Measurements from ENCODE around the gene LIPT2.

LIPT2 gene

DNA sequence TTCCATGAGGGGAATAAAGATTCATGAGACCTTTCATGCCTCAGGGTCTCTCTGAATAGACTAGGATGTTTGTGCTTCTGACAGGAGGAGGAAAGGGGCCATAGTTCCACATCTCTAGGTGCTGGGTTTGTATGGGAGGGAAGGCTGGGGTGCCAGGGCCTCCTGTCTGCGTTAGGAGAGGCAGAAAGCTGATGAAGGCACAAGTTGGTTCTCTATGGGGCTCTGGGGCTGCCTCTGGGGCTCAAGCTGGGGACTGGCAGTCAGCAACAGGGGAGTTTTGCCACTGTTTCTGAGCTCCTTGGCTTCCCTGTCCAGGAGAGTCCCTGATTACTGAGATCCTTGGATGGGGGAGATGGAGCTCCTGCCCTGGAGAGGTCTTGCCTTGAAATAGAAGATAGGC is 30.3 kb downstream of the LIPT2 start:
- DNase-seq (ENCODE audit: low read depth): no peak
- Histone ChIP-seq H3K4me3 (ENCODE audit: low read length) (no peak overlapping the region), H3K4me1 (ENCODE audit: control insufficient read depth, insufficient read depth, low read length) (peaks cover 24% of the 10 kb centered on the region), H3K36me3 (ENCODE audit: control insufficient read depth, insufficient read depth, low read length, severe bottlenecking) (no peaks in the 10 kb centered on the region), H3K9ac (ENCODE audit: low read length) (no peak overlapping the region), H3K27me3 (replicated peaks; ENCODE audit: control insufficient read depth, insufficient read depth, low read length) (peaks cover 41% of the 10 kb centered on the region), H3K9me3 (ENCODE audit: control insufficient read depth, low read length) (no peaks in the 10 kb centered on the region)

DNA sequence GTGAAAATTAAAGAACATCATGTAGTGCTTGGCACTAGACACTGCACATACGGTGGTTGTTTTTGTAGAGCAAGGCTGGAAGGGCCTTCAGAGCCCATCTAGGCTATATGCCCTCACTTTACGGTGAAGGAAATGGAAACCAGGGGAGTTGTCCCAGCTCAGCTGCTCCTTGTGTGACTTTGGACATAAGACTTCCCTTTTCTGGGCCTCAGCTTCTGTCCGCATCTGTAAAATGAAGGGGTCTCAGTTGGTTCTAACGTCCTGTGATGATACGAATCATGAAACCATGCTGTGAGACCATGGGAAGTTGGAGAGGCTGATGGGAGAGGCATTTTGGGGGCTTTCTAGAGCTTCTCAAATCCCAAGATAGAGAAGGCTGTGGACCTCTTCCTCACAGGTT is 30.9 kb downstream of the LIPT2 start:
- Histone ChIP-seq H3K36me3 (ENCODE audit: control insufficient read depth, insufficient read depth, low read length, severe bottlenecking) (no peaks in the 10 kb centered on the region), H3K4me1 (ENCODE audit: control insufficient read depth, insufficient read depth, low read length) (peaks cover 24% of the 10 kb centered on the region), H3K9ac (ENCODE audit: low read length) (no peak overlapping the region), H3K27me3 (replicated peaks; ENCODE audit: control insufficient read depth, insufficient read depth, low read length) (peaks cover 41% of the 10 kb centered on the region), H3K9me3 (ENCODE audit: control insufficient read depth, low read length) (no peaks in the 10 kb centered on the region), H3K4me3 (ENCODE audit: low read length) (no peak overlapping the region)
- no peak for DNase-seq (ENCODE audit: low read depth)

- H3K36me3 ChIP-seq (ENCODE audit: control insufficient read depth, insufficient read depth, low read length, severe bottlenecking): no peaks in the 10 kb centered on the region
- H3K4me1 ChIP-seq (ENCODE audit: control insufficient read depth, insufficient read depth, low read length): peaks cover 24% of the 10 kb centered on the region
- H3K9ac ChIP-seq (ENCODE audit: low read length): peak overlapping the region; percentile 68
- H3K4me3 ChIP-seq (ENCODE audit: low read length): peak overlapping the region; percentile 63
- peaks cover 41% of the 10 kb centered on the region for H3K27me3 ChIP-seq (replicated peaks; ENCODE audit: control insufficient read depth, insufficient read depth, low read length)
- H3K9me3 ChIP-seq (ENCODE audit: control insufficient read depth, low read length): no peaks in the 10 kb centered on the region
- peak; percentile 85 for DNase-seq (ENCODE audit: low read depth)
Observed at GRCh38 chr11:74462009-74462408, 31.5 kb downstream of the LIPT2 start.

DNA sequence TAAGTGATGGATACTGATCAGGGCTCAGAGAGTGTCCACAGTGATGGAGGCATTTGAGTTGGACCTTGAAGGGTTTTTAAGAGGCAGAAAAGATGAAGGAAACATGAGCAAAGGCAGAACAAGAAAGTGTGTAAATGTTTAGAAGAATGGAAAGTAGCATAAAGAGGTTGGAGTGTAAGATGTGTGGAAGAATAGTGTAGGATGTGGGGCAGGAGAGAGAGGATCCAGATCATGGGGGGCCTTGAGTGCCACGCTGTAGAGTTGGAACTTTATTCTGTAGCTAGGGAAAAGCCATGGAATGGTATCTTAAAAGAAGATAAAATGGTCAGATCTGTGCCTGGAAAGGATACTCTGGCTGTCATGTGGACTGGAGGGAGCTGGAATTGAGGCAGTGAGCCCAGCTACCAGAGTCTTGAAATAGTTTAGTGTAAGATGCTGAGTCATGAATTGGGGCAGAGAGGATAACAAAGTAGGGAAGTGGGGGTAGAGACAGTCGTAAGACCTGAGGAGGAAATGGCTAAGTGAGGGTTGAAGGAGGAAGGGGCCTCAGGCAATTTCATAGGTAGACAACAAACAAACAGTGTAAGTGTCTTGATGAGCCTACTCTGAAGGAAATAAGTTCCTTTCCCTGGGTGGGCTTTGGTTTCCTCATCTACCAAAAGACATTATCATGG is 32.9 kb downstream of the LIPT2 start:
- H3K36me3 ChIP-seq (ENCODE audit: control insufficient read depth, insufficient read depth, low read length, severe bottlenecking): no peaks in the 10 kb centered on the region
- peak overlapping the region; percentile 40 for H3K9ac ChIP-seq (ENCODE audit: low read length)
- peaks cover 24% of the 10 kb centered on the region for H3K4me1 ChIP-seq (ENCODE audit: control insufficient read depth, insufficient read depth, low read length)
- no peaks in the 10 kb centered on the region for H3K9me3 ChIP-seq (ENCODE audit: control insufficient read depth, low read length)
- peak; percentile 64 for DNase-seq (ENCODE audit: low read depth)
- peaks cover 27% of the 10 kb centered on the region for H3K27me3 ChIP-seq (replicated peaks; ENCODE audit: control insufficient read depth, insufficient read depth, low read length)
- peak overlapping the region; percentile 63 for H3K4me3 ChIP-seq (ENCODE audit: low read length)

DNA sequence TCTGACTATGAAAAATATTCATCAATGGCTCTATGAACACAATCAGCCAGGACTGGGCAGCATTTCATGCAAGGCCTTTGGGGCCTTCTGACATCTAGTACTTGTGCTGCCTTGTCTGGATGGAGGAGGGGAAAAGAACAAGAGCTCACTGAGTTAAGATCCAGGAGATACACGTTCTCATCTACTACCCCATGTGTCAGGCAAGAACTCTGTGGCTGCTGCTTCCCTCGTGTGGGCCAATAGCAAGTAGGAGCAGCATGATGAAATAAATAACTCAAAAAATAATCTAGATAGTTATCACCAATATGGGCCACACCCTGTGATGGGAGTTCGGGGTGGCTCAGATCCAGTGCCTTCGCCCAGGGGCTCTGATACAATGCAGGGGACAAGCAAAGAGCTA is 33.5 kb downstream of the LIPT2 start:
- no peak for DNase-seq (ENCODE audit: low read depth)
- H3K4me3 ChIP-seq (ENCODE audit: low read length): peak overlapping the region; percentile 63
- peaks cover 24% of the 10 kb centered on the region for H3K4me1 ChIP-seq (ENCODE audit: control insufficient read depth, insufficient read depth, low read length)
- no peaks in the 10 kb centered on the region for H3K9me3 ChIP-seq (ENCODE audit: control insufficient read depth, low read length)
- H3K36me3 ChIP-seq (ENCODE audit: control insufficient read depth, insufficient read depth, low read length, severe bottlenecking): no peaks in the 10 kb centered on the region
- peaks cover 22% of the 10 kb centered on the region for H3K27me3 ChIP-seq (replicated peaks; ENCODE audit: control insufficient read depth, insufficient read depth, low read length)
- peak overlapping the region; percentile 40 for H3K9ac ChIP-seq (ENCODE audit: low read length)

DNA sequence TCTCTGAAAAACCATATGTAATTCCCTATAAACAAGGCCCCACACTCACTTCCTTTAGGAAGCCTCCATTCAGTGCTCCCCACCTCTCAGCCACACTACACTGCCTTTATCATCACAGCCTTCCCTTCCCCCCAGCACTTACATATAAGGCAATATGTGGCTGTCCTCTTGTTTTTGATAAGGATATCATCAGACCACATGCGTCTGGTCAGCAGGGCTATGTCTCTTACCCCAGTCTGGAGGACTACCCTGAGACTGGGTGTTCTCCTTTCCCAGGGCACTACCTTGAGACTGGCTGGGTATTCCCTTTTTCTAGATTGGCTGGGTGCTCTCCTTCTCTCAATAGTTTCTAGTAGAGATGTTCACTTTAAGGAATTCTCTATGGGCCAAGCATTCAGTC is 33.9 kb downstream of the LIPT2 start:
- Histone ChIP-seq H3K4me3 (ENCODE audit: low read length) (no peak overlapping the region), H3K9ac (ENCODE audit: low read length) (no peak overlapping the region), H3K9me3 (ENCODE audit: control insufficient read depth, low read length) (no peaks in the 10 kb centered on the region), H3K27me3 (replicated peaks; ENCODE audit: control insufficient read depth, insufficient read depth, low read length) (peaks cover 20% of the 10 kb centered on the region), H3K4me1 (ENCODE audit: control insufficient read depth, insufficient read depth, low read length) (peaks cover 24% of the 10 kb centered on the region), H3K36me3 (ENCODE audit: control insufficient read depth, insufficient read depth, low read length, severe bottlenecking) (no peaks in the 10 kb centered on the region)
- no peak for DNase-seq (ENCODE audit: low read depth)

- DNase-seq (ENCODE audit: low read depth): no peak
- Histone ChIP-seq H3K36me3 (ENCODE audit: control insufficient read depth, insufficient read depth, low read length, severe bottlenecking) (no peaks in the 10 kb centered on the region), H3K9ac (ENCODE audit: low read length) (no peak overlapping the region), H3K9me3 (ENCODE audit: control insufficient read depth, low read length) (no peaks in the 10 kb centered on the region), H3K4me3 (ENCODE audit: low read length) (no peak overlapping the region), H3K4me1 (ENCODE audit: control insufficient read depth, insufficient read depth, low read length) (peaks cover 22% of the 10 kb centered on the region), H3K27me3 (replicated peaks; ENCODE audit: control insufficient read depth, insufficient read depth, low read length) (peaks cover 7% of the 10 kb centered on the region)
Observed at GRCh38 chr11:74457356-74457755, 36.2 kb downstream of the LIPT2 start.

- Histone ChIP-seq H3K9ac (ENCODE audit: low read length) (no peak overlapping the region), H3K9me3 (ENCODE audit: control insufficient read depth, low read length) (no peaks in the 10 kb centered on the region), H3K4me1 (ENCODE audit: control insufficient read depth, insufficient read depth, low read length) (no peaks in the 10 kb centered on the region), H3K36me3 (ENCODE audit: control insufficient read depth, insufficient read depth, low read length, severe bottlenecking) (no peaks in the 10 kb centered on the region), H3K27me3 (replicated peaks; ENCODE audit: control insufficient read depth, insufficient read depth, low read length) (peaks cover 7% of the 10 kb centered on the region), H3K4me3 (ENCODE audit: low read length) (no peak overlapping the region)
- DNase-seq (ENCODE audit: low read depth): peak; percentile 82
Observed at GRCh38 chr11:74453373-74453975, 40.0 kb downstream of the LIPT2 start.

- Histone ChIP-seq H3K36me3 (ENCODE audit: control insufficient read depth, insufficient read depth, low read length, severe bottlenecking) (no peaks in the 10 kb centered on the region), H3K9me3 (ENCODE audit: control insufficient read depth, low read length) (no peaks in the 10 kb centered on the region), H3K27me3 (replicated peaks; ENCODE audit: control insufficient read depth, insufficient read depth, low read length) (peaks cover 7% of the 10 kb centered on the region), H3K9ac (ENCODE audit: low read length) (no peak overlapping the region), H3K4me1 (ENCODE audit: control insufficient read depth, insufficient read depth, low read length) (no peaks in the 10 kb centered on the region), H3K4me3 (ENCODE audit: low read length) (no peak overlapping the region)
- DNase-seq (ENCODE audit: low read depth): no peak
Observed at GRCh38 chr11:74452366-74452765, 41.2 kb downstream of the LIPT2 start.

- no peaks in the 10 kb centered on the region for H3K9me3 ChIP-seq (ENCODE audit: control insufficient read depth, low read length)
- H3K27me3 ChIP-seq (replicated peaks; ENCODE audit: control insufficient read depth, insufficient read depth, low read length): peaks cover 10% of the 10 kb centered on the region
- no peak for DNase-seq (ENCODE audit: low read depth)
- H3K9ac ChIP-seq (ENCODE audit: low read length): no peak overlapping the region
- no peak overlapping the region for H3K4me3 ChIP-seq (ENCODE audit: low read length)
- no peaks in the 10 kb centered on the region for H3K36me3 ChIP-seq (ENCODE audit: control insufficient read depth, insufficient read depth, low read length, severe bottlenecking)
- no peaks in the 10 kb centered on the region for H3K4me1 ChIP-seq (ENCODE audit: control insufficient read depth, insufficient read depth, low read length)
Observed at GRCh38 chr11:74450318-74450717, 43.2 kb downstream of the LIPT2 start.

GRCh38 chr11:74449369-74449931 is 44.1 kb downstream of the LIPT2 start:
- no peaks in the 10 kb centered on the region for H3K36me3 ChIP-seq (ENCODE audit: control insufficient read depth, insufficient read depth, low read length, severe bottlenecking)
- no peak overlapping the region for H3K9ac ChIP-seq (ENCODE audit: low read length)
- H3K9me3 ChIP-seq (ENCODE audit: control insufficient read depth, low read length): no peaks in the 10 kb centered on the region
- no peak overlapping the region for H3K4me3 ChIP-seq (ENCODE audit: low read length)
- no peaks in the 10 kb centered on the region for H3K4me1 ChIP-seq (ENCODE audit: control insufficient read depth, insufficient read depth, low read length)
- peaks cover 6% of the 10 kb centered on the region for H3K27me3 ChIP-seq (replicated peaks; ENCODE audit: control insufficient read depth, insufficient read depth, low read length)
- peak; percentile 94 for DNase-seq (ENCODE audit: low read depth)

Data from adipocyte (in vitro differentiated cells).